Cerebellar cortex (tissue), 1 donor: ENCODE measurements around the gene MLH1.

Source experiments
- DNase-seq: peaks from one replicate; pipeline ENCODE4 v3.0.0-alpha.2; 2015; ENCODE audit warnings: low spot score

Gene MLH1

GRCh38 chr3:37094636-37095035, 101.3 kb downstream of the MLH1 start:
- no peak for DNase-seq

- no peak for DNase-seq
Measured at GRCh38 chr3:37096288-37096687, 103.0 kb downstream of the MLH1 start.

- no peak for DNase-seq
Measured at GRCh38 chr3:37096975-37097374, 103.7 kb downstream of the MLH1 start.

GRCh38 chr3:37097776-37098175, 104.5 kb downstream of the MLH1 start:
- no peak for DNase-seq

GRCh38 chr3:37098884-37099283, 105.6 kb downstream of the MLH1 start:
- no peak for DNase-seq

GRCh38 chr3:37099469-37099868, 106.2 kb downstream of the MLH1 start:
- DNase-seq, result no peak

- no peak for DNase-seq
Measured at GRCh38 chr3:37100411-37100810, 107.1 kb downstream of the MLH1 start.
